HEK293 (cell line): Measurements from ENCODE around the gene XPA.

Source experiments
- CTCF ChIA-PET: fragments of 350-600 bp; formaldehyde crosslinking; extraction: SDS; loops from one replicate; lab custom pipeline; 2021; ENCODE audit warnings: antibody characterized with exemption; lab: Yijun Ruan, JAX
- POLR2A ChIA-PET: fragments of 300-600 bp; formaldehyde crosslinking; extraction: SDS; loops from one replicate; lab custom pipeline; 2020; ENCODE audit warnings: antibody characterized with exemption, inconsistent platforms; lab: Yijun Ruan, JAX
- H3K27ac ChIP-seq: fragments of 200-500 bp; sonication (Bioruptor generic); 2 replicates; pipeline ENCODE4 v1.5.1; 2014; ENCODE audit warnings: low read depth, low read length, control low read depth, inconsistent platforms; ENCODE audit errors: extremely low read depth
- H3K36me3 ChIP-seq, 2 experiments: fragments of 200-500 bp in 1 of 2; sonication (Bioruptor generic) in 1 of 2; 1 replicate in 1 of 2; 2 replicates in 1 of 2; pipeline ENCODE4 v1.5.1; 2014 to 2017; ENCODE audit warnings: inconsistent platforms in 2 of 2, low read length in 2 of 2; ENCODE audit not compliant: control insufficient read depth in 2 of 2, insufficient read depth in 1 of 2
- H3K4me1 ChIP-seq: fragments of 200-500 bp; sonication (Bioruptor generic); 2 replicates; pipeline ENCODE4 v1.5.1; 2014; ENCODE audit warnings: mild to moderate bottlenecking, low read length, inconsistent platforms; ENCODE audit not compliant: control insufficient read depth, insufficient read depth
- H3K4me3 ChIP-seq: 2 replicates; pipeline ENCODE4 v1.5.1; 2011; ENCODE audit warnings: low read depth, mild to moderate bottlenecking, control low read depth, low read length, moderate library complexity
- H3K9me3 ChIP-seq: fragments of 200-500 bp; sonication (Bioruptor generic); 2 replicates; pipeline ENCODE4 v1.5.1; 2014; ENCODE audit warnings: low read depth, low read length, inconsistent platforms; ENCODE audit not compliant: control insufficient read depth, insufficient read depth
- KLF9 ChIP-seq: fragments of 450-650 bp; formaldehyde crosslinking; IDR thresholded peaks from 2 replicates; pipeline ENCODE4 v1.5.1; 2016; ENCODE audit warnings: missing biosample characterization, missing genetic modification characterization, low read depth
- ZBTB21 ChIP-seq: fragments of 450-650 bp; formaldehyde crosslinking; IDR thresholded peaks from 2 replicates; pipeline ENCODE4 v1.5.1; 2017; ENCODE audit warnings: missing biosample characterization, missing genetic modification characterization
- ZNF138 ChIP-seq: fragments of 450-650 bp; formaldehyde crosslinking; IDR thresholded peaks from 2 replicates; pipeline ENCODE4 v1.5.1; 2016; ENCODE audit warnings: missing biosample characterization, missing genetic modification characterization, borderline replicate concordance
- ZNF140 ChIP-seq: fragments of 450-650 bp; formaldehyde crosslinking; IDR thresholded peaks from 2 replicates; pipeline ENCODE4 v1.5.1; 2016; ENCODE audit warnings: missing biosample characterization, missing genetic modification characterization
- ZNF157 ChIP-seq: fragments of 450-650 bp; formaldehyde crosslinking; IDR thresholded peaks from 2 replicates; pipeline ENCODE4 v1.5.1; 2016; ENCODE audit warnings: missing biosample characterization, missing genetic modification characterization
- ZNF423 ChIP-seq: fragments of 450-650 bp; formaldehyde crosslinking; IDR thresholded peaks from 2 replicates; pipeline ENCODE4 v1.5.1; 2016; ENCODE audit warnings: missing biosample characterization, missing genetic modification characterization
- ZNF654 ChIP-seq: fragments of 450-650 bp; formaldehyde crosslinking; IDR thresholded peaks from 2 replicates; pipeline ENCODE4 v1.5.1; 2016; ENCODE audit warnings: low read depth, missing biosample characterization, missing genetic modification characterization
- TF ChIP-seq, protein P1 (sequence below): fragments of 450-650 bp; formaldehyde crosslinking; IDR thresholded peaks from 2 replicates; pipeline ENCODE4 v1.5.1; 2016; ENCODE audit warnings: missing biosample characterization, missing genetic modification characterization
- TF ChIP-seq, protein P2 (sequence below): fragments of 450-650 bp; formaldehyde crosslinking; IDR thresholded peaks from 2 replicates; pipeline ENCODE4 v1.5.1; 2016; ENCODE audit warnings: missing biosample characterization, missing genetic modification characterization
- TF ChIP-seq, protein P3 (sequence below): IDR thresholded peaks from 2 replicates; pipeline ENCODE4 v1.6.1; 2011; ENCODE audit warnings: mild to moderate bottlenecking, low read depth, low read length, borderline replicate concordance
- TF ChIP-seq, protein P4 (sequence below): fragments of 450-650 bp; IDR thresholded peaks from 2 replicates; pipeline ENCODE4 v1.5.1; 2018; ENCODE audit warnings: missing biosample characterization, mild to moderate bottlenecking, missing genetic modification characterization
- TF ChIP-seq, protein P5 (sequence below): fragments of 450-650 bp; formaldehyde crosslinking; conservative IDR thresholded peaks from 2 replicates; pipeline ENCODE4 v1.5.1; 2016; ENCODE audit warnings: low read depth, missing biosample characterization, missing genetic modification characterization
- TF ChIP-seq, protein P6 (sequence below): fragments of 450-650 bp; formaldehyde crosslinking; conservative IDR thresholded peaks from 2 replicates; pipeline ENCODE4 v1.5.1; 2016; ENCODE audit warnings: low read depth, missing biosample characterization, missing genetic modification characterization
- TF ChIP-seq, protein P7 (sequence below): fragments of 450-650 bp; formaldehyde crosslinking; IDR thresholded peaks from 2 replicates; pipeline ENCODE4 v1.5.1; 2017; ENCODE audit warnings: missing biosample characterization, missing genetic modification characterization

Gene XPA

DNA sequence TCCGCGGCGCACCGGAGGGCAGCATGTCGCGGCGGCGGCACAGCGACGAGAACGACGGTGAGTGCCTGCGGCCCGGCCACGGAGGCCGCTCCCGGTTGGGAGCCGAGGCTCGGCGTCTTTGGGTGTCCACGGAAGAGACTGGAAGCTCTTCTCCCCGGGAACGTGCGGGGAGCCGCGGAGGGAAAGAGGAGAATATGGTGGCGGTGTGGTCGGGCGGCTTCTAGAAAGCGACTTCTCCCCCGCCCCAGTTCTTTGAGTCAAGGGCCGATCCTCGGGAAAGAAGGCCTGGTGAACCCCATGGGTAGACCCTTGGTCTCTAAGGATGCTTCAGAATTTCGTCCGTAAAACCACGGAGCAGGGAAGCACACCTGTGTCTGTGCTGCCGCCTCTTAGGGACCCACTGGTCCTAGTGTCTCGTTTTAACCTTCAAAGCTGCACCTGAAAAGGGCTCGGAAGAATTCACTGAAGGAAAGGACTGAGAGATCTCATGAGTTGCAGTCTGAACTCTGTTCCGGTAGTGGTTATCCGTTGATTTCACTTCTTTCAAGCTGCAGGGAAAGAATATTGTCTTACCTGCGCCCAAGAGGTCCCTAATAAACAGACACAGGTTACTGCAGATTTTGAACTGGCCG is 63.2 kb downstream of the XPA start (continued):
- no peak for TF ChIP-seq ZNF138 (tag by site-specific recombination)

DNA sequence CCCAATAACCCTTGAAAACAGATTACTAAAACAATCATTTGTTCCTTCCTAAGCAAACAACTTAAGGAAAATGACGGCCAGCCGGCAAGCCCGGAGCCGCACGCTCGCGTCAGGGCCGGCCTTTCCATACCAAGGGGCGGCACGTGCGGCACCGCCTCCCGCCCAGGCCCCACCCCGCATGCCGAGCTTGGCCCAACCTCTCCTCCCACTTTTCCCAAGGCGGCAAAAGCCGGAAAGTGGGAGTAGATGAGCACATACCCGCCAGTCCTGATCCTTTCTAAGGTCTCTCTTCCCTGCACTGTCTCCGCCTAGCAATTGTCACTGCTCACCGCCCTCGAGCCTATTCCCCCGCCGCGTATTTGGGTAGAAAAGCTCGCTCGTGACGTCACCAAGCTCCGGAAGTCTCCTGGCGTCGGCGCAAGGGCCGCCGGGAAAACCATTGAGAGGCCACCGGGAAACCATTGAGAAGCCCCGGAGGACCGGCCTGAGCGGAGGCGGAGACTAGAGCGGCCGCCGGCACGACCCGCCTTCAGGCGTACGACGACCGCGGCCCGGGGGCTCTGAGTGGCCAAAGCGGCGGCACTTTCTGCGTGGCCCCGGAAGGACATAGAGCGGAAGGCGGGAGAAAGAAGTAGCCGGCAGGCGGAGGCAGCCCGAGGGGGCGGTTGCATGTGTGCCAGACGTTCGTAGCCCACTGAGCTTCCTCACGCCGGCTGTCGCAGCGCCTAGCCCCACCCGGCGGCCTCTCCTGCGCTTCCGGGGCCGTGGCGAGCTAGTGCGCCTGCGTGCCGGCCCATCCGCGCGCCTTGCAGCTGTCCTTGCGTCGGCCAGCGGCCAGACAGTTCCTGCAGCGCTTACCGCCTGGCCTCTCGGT is 63.9 kb downstream of the XPA start, which contains the start of the genes NCBP1 and TSTD2:
Gene NCBP1 (plus strand): TSS at position 837 of the 874 bp plus-strand sequence. CDS start 61 bp downstream, outside the sequence.
Gene TSTD2 (minus strand): TSS at position 384 of the 874 bp plus-strand sequence. CDS start 5,806 bp downstream, outside the sequence.
- POLR2A ChIA-PET: interaction anchor here (0.5 to 2.4 kb wide), 30 partner anchors 9 to 1906 kb away, joined by 3 to 19 read pairs (median 4); partner anchors contain the start of genes ANP32B, TBC1D2, TRMO and XPA
- peak within 1 kb of the TSS; percentile 97 for H3K4me3 ChIP-seq
- H3K4me1 ChIP-seq: no peaks in the 10 kb centered on the region; the same call in 1 of the 2 replicates
- peak within 1 kb of the TSS; percentile 92 for H3K27ac ChIP-seq
- CTCF ChIA-PET: interaction anchor here (1.1 to 4.2 kb wide), 4 partner anchors 17 to 164 kb away, joined by 4 to 28 read pairs (median 8); no protein-coding TSS in a partner anchor
- H3K9me3 ChIP-seq: no peaks in the 10 kb centered on the region
- H3K36me3 ChIP-seq: no peaks in the 10 kb centered on the region
- TF ChIP-seq, protein P1, sequence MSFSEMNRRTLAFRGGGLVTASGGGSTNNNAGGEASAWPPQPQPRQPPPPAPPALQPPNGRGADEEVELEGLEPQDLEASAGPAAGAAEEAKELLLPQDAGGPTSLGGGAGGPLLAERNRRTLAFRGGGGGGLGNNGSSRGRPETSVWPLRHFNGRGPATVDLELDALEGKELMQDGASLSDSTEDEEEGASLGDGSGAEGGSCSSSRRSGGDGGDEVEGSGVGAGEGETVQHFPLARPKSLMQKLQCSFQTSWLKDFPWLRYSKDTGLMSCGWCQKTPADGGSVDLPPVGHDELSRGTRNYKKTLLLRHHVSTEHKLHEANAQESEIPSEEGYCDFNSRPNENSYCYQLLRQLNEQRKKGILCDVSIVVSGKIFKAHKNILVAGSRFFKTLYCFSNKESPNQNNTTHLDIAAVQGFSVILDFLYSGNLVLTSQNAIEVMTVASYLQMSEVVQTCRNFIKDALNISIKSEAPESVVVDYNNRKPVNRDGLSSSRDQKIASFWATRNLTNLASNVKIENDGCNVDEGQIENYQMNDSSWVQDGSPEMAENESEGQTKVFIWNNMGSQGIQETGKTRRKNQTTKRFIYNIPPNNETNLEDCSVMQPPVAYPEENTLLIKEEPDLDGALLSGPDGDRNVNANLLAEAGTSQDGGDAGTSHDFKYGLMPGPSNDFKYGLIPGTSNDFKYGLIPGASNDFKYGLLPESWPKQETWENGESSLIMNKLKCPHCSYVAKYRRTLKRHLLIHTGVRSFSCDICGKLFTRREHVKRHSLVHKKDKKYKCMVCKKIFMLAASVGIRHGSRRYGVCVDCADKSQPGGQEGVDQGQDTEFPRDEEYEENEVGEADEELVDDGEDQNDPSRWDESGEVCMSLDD: no peak
- TF ChIP-seq, protein P2, sequence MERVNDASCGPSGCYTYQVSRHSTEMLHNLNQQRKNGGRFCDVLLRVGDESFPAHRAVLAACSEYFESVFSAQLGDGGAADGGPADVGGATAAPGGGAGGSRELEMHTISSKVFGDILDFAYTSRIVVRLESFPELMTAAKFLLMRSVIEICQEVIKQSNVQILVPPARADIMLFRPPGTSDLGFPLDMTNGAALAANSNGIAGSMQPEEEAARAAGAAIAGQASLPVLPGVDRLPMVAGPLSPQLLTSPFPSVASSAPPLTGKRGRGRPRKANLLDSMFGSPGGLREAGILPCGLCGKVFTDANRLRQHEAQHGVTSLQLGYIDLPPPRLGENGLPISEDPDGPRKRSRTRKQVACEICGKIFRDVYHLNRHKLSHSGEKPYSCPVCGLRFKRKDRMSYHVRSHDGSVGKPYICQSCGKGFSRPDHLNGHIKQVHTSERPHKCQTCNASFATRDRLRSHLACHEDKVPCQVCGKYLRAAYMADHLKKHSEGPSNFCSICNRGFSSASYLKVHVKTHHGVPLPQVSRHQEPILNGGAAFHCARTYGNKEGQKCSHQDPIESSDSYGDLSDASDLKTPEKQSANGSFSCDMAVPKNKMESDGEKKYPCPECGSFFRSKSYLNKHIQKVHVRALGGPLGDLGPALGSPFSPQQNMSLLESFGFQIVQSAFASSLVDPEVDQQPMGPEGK: peak; percentile 75
- TF ChIP-seq, protein P3, sequence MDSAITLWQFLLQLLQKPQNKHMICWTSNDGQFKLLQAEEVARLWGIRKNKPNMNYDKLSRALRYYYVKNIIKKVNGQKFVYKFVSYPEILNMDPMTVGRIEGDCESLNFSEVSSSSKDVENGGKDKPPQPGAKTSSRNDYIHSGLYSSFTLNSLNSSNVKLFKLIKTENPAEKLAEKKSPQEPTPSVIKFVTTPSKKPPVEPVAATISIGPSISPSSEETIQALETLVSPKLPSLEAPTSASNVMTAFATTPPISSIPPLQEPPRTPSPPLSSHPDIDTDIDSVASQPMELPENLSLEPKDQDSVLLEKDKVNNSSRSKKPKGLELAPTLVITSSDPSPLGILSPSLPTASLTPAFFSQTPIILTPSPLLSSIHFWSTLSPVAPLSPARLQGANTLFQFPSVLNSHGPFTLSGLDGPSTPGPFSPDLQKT: peak; percentile 48; the same call in 1 of the 2 replicates
- TF ChIP-seq ZNF654 (no peak), ZNF140 (tag by site-specific recombination) (no peak), ZNF157 (tag by site-specific recombination) (no peak), ZBTB21 (peak; percentile 97), KLF9 (peak; percentile 83), ZNF423 (tag by site-specific recombination) (no peak)
- TF ChIP-seq, protein P4, sequence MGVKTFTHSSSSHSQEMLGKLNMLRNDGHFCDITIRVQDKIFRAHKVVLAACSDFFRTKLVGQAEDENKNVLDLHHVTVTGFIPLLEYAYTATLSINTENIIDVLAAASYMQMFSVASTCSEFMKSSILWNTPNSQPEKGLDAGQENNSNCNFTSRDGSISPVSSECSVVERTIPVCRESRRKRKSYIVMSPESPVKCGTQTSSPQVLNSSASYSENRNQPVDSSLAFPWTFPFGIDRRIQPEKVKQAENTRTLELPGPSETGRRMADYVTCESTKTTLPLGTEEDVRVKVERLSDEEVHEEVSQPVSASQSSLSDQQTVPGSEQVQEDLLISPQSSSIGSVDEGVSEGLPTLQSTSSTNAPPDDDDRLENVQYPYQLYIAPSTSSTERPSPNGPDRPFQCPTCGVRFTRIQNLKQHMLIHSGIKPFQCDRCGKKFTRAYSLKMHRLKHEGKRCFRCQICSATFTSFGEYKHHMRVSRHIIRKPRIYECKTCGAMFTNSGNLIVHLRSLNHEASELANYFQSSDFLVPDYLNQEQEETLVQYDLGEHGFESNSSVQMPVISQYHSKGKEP: peak; percentile 86
- TF ChIP-seq, protein P5, sequence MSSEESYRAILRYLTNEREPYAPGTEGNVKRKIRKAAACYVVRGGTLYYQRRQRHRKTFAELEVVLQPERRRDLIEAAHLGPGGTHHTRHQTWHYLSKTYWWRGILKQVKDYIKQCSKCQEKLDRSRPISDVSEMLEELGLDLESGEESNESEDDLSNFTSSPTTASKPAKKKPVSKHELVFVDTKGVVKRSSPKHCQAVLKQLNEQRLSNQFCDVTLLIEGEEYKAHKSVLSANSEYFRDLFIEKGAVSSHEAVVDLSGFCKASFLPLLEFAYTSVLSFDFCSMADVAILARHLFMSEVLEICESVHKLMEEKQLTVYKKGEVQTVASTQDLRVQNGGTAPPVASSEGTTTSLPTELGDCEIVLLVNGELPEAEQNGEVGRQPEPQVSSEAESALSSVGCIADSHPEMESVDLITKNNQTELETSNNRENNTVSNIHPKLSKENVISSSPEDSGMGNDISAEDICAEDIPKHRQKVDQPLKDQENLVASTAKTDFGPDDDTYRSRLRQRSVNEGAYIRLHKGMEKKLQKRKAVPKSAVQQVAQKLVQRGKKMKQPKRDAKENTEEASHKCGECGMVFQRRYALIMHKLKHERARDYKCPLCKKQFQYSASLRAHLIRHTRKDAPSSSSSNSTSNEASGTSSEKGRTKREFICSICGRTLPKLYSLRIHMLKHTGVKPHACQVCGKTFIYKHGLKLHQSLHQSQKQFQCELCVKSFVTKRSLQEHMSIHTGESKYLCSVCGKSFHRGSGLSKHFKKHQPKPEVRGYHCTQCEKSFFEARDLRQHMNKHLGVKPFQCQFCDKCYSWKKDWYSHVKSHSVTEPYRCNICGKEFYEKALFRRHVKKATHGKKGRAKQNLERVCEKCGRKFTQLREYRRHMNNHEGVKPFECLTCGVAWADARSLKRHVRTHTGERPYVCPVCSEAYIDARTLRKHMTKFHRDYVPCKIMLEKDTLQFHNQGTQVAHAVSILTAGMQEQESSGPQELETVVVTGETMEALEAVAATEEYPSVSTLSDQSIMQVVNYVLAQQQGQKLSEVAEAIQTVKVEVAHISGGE (tag by site-specific recombination): peak; percentile 81
- TF ChIP-seq, protein P6, sequence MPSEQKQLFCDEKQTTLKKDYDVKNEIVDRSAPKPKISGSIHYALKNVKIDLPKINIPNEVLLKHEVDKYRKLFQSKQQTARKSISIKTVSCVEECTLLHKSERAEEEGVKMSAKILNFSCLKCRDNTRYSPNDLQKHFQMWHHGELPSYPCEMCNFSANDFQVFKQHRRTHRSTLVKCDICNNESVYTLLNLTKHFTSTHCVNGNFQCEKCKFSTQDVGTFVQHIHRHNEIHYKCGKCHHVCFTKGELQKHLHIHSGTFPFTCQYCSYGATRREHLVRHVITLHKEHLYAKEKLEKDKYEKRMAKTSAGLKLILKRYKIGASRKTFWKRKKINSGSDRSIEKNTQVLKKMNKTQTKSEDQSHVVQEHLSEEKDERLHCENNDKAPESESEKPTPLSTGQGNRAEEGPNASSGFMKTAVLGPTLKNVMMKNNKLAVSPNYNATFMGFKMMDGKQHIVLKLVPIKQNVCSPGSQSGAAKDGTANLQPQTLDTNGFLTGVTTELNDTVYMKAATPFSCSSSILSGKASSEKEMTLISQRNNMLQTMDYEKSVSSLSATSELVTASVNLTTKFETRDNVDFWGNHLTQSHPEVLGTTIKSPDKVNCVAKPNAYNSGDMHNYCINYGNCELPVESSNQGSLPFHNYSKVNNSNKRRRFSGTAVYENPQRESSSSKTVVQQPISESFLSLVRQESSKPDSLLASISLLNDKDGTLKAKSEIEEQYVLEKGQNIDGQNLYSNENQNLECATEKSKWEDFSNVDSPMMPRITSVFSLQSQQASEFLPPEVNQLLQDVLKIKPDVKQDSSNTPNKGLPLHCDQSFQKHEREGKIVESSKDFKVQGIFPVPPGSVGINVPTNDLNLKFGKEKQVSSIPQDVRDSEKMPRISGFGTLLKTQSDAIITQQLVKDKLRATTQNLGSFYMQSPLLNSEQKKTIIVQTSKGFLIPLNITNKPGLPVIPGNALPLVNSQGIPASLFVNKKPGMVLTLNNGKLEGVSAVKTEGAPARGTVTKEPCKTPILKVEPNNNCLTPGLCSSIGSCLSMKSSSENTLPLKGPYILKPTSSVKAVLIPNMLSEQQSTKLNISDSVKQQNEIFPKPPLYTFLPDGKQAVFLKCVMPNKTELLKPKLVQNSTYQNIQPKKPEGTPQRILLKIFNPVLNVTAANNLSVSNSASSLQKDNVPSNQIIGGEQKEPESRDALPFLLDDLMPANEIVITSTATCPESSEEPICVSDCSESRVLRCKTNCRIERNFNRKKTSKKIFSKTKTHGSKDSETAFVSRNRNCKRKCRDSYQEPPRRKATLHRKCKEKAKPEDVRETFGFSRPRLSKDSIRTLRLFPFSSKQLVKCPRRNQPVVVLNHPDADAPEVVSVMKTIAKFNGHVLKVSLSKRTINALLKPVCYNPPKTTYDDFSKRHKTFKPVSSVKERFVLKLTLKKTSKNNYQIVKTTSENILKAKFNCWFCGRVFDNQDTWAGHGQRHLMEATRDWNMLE (tag by site-specific recombination): peak; percentile 92
- TF ChIP-seq, protein P7, sequence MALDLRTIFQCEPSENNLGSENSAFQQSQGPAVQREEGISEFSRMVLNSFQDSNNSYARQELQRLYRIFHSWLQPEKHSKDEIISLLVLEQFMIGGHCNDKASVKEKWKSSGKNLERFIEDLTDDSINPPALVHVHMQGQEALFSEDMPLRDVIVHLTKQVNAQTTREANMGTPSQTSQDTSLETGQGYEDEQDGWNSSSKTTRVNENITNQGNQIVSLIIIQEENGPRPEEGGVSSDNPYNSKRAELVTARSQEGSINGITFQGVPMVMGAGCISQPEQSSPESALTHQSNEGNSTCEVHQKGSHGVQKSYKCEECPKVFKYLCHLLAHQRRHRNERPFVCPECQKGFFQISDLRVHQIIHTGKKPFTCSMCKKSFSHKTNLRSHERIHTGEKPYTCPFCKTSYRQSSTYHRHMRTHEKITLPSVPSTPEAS (tag by site-specific recombination): no peak
